GM18502 (cell line): Measurements from ENCODE around the gene DNAJB12.
"Not testable (repeated sequence)": the region's sequence is repeated elsewhere in the genome, so short reads cannot be mapped to it uniquely, and the experiment has no call there.

Source experiments
- ATAC-seq: cut with Tn5 transposase; IDR thresholded peaks from one replicate; pipeline ENCODE4 v1.9.1; 2021; ENCODE audit warnings: mild to moderate bottlenecking; ENCODE audit not compliant: unreplicated experiment, poor library complexity

The DNAJB12 gene

DNA sequence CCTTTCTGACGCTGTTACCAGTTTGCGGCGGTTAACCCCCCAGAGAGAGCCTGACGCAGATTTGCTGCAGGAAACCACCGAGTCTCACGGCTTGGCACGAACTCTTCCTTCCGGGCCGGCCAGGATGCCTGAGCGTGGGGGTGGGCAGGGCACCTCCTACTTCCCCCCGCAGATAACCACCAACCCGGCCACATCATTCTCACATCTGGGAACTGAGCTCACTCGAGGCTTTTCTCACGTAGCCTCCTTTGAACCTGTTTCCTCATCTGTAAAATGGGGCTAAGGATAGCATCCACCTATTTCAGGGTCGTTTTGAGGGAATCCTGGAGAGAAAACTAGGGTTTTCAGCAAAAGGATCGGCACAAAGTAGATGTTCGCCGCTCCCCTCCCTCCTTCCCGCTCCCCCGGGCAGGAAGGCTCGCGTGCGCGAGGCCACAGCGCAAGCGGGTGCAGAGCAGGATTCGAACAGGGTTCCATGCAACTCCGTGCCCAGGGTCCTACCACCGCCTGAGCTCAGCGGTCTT, 57.4 kb downstream of the DNAJB12 start:
- ATAC-seq, result peak; percentile 56

DNA sequence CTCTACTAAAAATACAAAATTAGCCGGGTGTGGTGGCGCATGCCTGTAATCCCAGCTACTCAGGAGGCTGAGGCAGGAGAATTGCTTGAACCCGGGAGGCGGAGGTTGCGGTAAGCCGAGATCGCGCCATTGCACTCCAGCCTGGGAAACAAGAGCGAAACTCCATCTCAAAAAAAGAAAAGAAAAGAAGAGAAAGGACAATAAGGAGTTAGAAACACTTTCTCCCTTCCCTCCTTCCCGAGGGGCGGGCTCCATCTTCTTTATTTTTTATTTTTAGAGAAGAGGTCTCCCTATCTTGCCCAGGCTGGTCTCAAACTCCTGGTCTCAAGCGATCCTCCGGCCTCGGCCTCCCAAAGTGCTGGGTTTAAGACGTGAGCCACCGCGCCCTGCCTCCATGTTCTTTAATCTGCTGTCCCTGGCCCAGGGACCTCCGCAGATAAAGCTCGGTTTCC, 57.9 kb downstream of the DNAJB12 start:
- ATAC-seq, result not testable (repeated sequence)

DNA sequence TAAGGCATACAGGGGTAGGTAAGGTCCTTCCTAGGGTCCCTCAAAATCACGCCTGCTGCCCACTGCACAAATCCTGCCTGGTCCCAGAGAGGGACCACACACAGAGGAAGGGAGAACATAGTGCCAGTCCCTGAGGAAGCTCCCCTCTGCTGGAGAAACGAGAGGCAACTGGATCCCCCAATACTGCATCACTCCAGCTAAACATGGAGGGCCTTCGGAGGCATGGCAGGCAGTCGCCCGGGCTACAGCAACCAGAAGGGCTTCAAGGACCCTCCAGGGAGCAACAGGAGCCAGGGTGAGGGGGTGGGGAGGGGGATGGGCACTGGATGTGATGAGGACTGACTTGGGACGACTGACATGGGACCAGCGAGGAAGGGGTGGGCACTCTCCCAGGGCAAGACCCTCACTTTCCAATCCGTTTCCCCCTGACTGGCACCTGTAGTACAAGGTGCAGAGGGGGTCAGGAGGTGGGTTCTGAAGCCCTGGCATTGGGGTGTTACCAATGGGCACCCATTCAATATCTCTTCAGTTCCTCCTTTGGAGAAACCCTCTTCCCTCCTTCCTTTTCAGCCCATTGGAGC, 59.3 kb downstream of the DNAJB12 start:
- no peak for ATAC-seq

DNA sequence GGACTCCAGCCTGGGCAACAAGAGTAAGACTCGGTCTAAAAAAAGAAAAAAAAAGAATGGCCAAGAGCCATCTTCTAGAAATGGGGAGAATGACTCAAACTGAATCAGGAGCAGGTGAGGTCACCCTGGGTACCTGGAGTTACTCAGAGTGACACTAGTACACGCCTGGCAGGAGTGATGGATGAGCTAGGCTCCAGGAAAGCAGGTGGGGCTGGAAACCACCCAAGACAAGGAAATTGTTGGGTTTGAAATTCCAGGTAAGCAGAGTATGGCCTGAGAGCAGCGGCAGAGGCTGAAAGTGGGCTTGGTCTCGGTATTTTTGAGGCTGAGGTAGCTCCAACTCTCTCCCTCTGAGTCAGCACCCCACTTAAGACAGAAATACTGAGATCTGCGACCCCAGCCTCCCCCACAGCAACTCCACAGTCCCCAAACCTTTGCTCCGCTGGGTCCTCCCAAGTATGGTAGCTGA, 62.5 kb downstream of the DNAJB12 start:
- no peak for ATAC-seq

DNA sequence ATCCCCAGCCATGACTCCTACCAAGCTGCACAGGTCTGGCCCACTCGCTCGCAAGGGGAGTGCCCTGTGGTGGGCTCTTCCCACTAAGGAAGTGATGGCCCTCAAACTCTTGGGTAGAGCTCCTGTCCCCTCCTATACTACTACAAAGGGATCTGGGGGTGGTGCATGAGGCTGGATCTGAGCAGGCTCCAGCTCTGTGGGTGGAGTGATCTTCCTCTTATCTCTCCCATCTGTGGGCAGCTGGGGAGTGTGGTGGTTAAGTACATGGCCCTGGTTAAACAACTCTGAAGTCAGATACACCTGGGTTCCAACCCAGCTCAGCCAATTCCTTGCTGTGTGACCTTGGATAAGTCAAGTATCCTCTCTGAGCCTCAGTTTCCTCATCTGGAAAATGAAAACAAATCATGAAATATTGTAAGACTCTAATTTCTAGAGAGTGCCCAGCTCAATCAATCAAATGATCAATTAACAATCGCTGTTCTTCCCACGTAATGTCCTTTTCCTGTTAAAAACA, 63.6 kb downstream of the DNAJB12 start:
- no peak for ATAC-seq

DNA sequence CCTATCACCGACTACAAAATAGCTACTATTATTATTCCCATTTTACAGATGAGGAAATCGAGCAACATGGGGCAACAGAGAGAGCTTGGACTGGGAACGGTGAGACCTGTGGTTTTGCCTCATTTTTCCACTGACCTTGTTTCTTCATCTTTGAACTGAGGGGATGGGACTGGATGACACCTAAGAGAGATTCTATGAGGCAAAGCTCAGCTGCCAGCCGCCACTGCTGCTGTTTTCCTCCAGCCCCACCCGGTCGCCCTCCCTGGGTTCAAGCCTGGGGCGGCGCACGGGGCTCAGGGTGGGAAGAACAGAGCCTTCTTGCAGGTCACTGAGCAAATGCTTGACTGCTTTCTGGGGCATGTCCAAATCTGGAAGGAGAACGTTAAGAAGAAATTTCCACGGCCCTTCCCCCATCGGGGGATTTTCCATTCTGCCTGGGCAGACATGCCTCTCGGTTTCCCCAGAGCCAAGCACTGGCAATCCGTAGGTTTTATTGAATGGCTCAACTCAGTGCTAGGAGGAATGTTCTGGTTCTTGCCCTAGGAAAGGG, 68.7 kb downstream of the DNAJB12 start:
- ATAC-seq, result no peak

DNA sequence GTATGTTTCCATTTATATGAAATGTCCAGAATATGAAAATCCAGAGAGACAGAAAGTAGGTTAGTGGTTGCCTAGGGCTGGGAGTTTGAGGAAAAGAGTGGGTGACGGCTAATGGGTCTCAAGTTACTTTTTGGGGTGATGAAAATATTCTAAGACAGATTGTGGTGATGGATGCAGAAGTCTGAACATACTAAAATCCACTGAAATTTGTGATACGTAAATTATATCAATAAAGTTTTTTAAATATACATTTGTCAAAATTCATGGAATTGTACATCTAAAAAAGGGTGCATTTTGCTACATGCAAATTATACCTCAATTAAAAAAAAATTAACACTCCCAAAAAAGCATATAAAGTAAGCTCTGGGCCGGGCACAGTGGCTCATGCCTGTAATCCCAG, 71.6 kb downstream of the DNAJB12 start:
- no peak for ATAC-seq
